Right renal cortex interstitium (tissue), 3 donors: ENCODE data around the gene CALY. TPM values are rescaled to one million over a fixed set of nuclear protein-coding genes. Genes with fewer than 3 reads are reported as not detected.

ENCODE experiments used
- DNase-seq, 3 donors: peaks; one replicate each; pipeline ENCODE4 v3.0.0-alpha.2; 2013; ENCODE audit warnings: low read depth in 3 of 3, low spot score in 2 of 3
- polyA plus RNA-seq, 3 donors: library from polyadenylated mRNA; unstranded; fragments of 120-200 nt; gene quantifications; one replicate each; pipeline ENCODE4 v1.2.1, GENCODE V29; 2013; ENCODE audit not compliant: insufficient read length in 3 of 3

CALY gene
- polyA plus RNA-seq, 3 donors: not detected

DNA sequence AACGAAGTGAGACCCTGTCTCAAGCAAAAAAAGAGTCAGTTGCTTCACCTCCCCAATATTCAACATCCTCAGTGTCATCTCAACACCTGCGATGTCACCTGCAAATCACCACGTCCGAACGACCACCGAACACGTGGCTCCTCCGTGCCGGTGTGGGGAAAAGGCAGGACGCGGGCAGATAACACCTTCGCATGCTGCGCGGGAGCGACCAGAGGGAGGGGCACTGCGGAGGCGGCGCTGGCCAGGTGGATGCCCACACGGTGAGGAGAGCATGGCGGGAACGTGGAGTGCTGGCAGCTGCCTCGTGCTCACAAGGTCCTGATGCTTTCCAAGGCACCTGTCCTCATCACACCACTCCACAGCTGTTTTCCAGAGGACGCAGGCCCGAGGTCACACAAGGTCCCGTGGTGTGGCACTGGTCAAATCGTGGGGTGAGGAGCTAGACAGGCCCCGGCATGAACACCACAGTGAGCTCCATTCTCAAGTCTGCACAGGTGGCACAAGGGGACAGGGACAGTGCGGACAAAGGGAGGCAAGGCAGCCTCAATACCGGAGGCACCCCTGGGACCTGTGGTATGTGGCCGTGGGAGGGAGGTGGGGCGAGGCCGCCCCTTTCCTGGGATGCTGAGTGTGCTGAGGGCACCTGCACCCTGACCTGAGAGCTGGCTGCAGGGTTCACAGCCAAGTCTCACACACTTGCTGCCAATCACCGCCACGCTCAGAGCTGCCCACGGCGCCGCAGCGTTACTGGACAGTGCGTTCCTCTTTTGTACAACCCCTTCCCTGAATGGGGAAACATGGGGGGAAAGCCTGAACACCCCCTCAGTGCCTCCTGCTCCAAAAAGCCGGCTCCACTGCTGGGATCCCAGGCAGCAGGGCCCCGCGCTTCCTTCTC lies 41.0 kb downstream of the CALY start:
- DNase-seq: no peak

GRCh38 chr10:133294189-133294588 lies 42.5 kb downstream of the CALY start:
- DNase-seq: no peak

GRCh38 chr10:133293810-133294119 lies 42.9 kb downstream of the CALY start:
- DNase-seq: no peak

- DNase-seq: no peak
These were observed 43.5 kb downstream of the CALY start for GRCh38 chr10:133292919-133293809.

GRCh38 chr10:133289761-133290160 lies 46.9 kb downstream of the CALY start:
- no peak for DNase-seq

GRCh38 chr10:133287832-133288500 lies 48.7 kb downstream of the CALY start:
- no peak for DNase-seq

- no peak for DNase-seq
These were observed 50.3 kb downstream of the CALY start for GRCh38 chr10:133286366-133286765.

DNA sequence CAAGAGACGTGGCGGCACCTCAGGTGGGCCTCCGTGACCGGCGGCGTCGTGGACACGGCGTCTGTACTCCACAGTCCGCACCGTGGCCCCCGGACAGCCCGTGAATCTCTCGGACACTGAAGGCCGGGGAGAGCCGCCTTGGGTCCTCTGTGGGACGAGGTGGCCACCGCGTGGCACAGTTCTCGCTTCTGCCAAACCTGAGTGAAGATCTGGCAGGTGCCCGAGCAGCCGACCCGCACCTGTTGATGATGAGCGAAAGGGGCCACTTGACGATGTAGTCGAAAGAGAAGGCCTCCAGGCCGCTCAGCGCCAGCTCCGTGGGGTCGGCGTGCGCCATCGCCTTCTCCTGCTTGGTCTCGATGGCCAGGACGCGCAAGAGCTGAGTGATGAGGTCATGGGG lies 51.5 kb downstream of the CALY start:
- no peak for DNase-seq

- DNase-seq: no peak
These were observed 52.8 kb downstream of the CALY start for GRCh38 chr10:133283931-133284330.

- no peak for DNase-seq
These were observed 53.8 kb downstream of the CALY start for GRCh38 chr10:133282846-133283390.

GRCh38 chr10:133281628-133282372 lies 54.9 kb downstream of the CALY start:
- no peak for DNase-seq

- no peak for DNase-seq
These were observed 55.6 kb downstream of the CALY start for GRCh38 chr10:133281084-133281483.

DNA sequence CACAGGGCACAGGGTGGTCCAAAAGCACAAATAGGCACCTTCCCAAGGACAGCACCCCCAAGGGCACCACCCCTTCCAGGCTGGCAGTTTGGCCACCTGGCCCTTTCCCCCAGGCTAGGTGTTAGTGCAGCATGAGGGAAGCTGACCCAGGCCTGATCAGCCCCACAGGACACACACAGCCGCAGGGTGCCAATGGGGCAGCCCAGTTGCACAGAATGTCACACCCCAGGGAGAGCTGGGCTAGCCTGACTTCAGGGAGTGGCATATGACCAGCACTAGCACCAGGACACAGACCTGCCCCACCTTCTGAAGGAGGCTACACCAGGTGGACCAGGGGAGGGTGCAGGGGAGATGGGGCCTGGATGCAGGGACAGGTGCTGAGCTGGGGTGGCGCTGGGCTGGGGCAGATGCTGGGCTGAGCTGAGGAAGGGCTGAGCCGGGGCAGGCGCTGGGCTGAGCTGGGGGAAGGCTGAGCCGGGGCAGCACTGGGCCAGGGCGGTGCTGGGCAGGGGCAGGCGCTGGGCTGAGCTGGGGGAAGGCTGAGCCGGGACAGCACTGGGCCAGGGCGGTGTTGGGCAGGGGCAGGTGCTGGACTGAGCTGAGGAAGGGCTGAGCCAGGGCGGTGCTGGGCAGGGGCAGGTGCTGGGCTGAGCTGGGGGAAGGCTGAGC lies 56.2 kb downstream of the CALY start:
- no peak for DNase-seq

DNA sequence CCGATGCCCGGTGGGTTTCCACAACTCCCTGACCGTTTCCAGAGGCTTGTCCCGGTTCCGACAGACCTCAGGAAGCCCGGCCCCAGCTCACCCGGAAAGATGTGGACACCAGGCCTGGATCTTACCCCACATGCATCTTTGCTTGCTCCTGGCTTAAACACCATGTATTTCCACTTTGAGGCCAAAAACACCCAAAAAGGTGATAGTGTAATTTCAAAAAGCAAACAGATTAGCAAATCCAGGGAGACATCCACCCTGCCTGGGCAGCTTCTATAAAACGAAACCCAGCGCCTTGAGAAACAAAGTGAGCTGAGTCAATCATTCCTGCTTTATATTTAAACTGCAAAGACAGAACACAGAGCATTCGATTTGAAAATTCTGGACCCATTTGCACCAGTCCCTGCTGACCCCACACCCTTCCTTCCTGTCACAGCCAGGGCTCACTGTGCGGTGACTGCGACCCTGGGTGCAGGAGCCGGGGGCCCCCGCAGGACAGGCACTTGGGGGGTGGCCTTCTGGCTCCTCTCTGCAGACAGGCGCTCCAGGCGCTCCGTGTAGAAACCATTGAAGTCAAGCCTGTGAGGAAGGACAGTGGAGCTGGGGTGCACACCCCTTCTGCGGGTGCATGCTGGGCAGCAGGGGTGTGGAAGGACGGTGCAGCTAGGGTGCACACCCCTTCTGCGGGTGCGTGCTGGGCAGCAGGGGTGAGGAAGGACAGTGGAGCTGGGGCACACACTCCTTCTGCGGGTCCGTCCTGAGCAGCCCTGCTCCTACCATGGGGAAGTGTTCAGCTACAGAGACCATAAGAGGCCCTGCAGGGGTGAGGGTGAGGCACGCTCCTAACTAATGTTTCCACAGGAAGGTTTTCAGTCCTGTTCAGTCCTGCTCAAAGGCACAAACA lies 57.1 kb downstream of the CALY start:
- DNase-seq: no peak

DNA sequence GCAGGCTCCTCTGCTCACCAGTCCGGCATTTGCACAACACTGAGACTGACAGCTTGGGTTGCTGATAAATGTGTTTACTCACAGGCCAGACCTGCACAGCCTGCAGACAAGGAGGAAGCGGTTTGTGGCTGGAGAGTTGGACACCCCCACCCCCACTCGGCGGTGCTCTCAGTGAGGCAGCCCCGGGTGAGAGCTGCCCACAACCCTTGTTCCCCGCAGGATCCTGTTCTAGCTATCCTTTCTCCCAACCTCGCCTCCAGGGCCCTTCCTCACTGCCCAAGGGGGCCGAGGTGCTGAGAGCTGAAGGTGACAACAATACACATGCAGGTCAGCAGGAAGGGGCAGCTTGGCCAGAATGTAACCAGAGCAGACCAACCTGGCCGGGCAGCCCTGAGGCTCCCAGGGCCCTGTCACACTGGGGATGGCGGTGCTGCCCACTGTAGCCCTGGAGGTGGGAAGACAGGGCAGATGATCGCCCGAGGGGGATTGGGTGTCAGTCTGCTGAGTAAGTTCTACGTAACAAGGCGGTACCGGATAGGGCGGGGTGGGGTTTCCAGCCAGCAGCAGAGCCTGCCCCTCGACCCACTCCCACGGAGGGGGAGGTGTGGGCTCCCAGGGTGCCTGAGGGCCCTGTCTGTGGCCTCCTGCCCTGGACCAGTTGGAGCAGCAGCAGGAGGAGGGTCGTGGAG lies 58.0 kb downstream of the CALY start:
- DNase-seq: no peak

DNA sequence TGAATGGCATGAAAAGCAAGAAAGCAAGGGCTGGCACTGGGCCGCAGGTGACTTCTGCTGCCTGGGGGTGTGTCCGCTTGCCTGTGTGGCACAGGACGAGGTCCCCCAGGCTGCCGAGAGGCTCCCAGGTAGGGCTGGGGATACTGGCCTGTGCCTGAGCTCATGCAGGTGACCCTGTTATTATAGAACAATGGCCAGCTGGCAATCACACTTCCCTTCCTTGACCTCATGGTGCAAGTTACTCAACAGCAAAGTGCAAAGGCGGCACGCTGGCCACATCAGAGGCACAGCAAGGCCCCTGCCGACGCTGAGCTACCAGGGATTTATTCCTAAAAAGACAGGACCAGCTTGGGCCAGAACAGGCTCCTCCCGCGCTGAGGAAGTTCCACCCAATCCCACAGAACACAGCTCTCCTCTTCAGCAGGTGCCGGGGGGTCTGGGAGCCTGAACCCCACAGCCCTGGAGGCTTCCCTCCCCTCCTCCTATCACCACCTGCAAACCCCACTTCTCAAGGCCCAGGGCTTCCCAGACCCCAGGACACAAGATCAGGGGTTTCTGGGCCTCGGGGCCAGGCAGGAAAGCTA lies 58.6 kb downstream of the CALY start:
- no peak for DNase-seq

DNA sequence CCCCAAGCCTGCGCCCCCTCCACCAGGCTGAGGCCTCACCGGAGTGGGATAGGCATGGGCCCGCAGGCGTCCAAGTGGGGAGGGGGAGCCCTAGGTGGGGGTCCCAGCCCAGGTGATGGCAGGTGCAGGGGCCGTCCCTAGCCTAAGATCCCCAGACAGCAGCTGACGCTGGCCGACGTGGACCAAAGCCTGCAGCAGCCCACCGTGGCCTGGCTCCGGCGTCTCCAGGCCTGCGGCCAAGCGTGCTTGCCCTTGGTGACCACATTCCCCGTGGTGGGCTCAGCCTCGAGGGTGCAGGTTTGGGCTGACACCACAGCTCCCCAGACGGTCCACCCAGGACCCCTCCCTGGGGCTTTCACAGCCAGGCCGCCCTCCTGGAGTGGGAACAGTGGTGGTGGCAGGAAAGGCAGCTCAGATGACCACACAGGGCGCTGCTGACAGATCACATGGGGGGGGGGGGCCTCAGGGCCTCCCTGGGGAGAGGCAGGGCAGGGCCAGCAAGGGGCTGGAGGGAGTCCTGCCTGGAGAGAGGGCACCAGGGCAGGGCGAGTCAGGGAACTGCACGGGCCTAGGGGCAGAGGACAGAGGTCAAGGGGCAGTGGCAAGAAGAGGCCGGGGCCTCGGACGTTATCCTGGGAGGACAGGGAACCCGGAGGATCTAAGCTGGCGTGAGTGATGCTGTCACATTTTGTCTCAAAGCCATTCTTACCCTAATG lies 59.3 kb downstream of the CALY start:
- DNase-seq: no peak
